CD4-positive, alpha-beta T cell (primary cell): ENCODE measurements around the gene MACROD2. TPM values are rescaled to one million over a fixed set of nuclear protein-coding genes. Genes with fewer than 3 reads are reported as not detected.

Source experiments
- ATAC-seq: fragments of 200-7000 bp; cut with Tn5 transposase; one replicate; pipeline ENCODE4 v1.10.0; 2022; ENCODE audit warnings: mild to moderate bottlenecking; ENCODE audit not compliant: poor library complexity
- CTCF ChIA-PET: fragments of 350-600 bp; sonication (Branson Sonifier 250); formaldehyde crosslinking; loops from one replicate; lab custom pipeline; 2021; ENCODE audit warnings: antibody characterized with exemption, inconsistent platforms; lab: Charles Lee
- POLR2A ChIA-PET: fragments of 350-600 bp; sonication (Branson Sonifier 250); formaldehyde crosslinking; loops from one replicate; lab custom pipeline; 2021; ENCODE audit warnings: antibody characterized with exemption, inconsistent platforms; lab: Charles Lee
- DNase-seq, 14 experiments: peaks; one replicate each; pipeline ENCODE4 v3.0.0-alpha.2; 2013 to 2020; ENCODE audit warnings: mixed read lengths in 2 of 14
- H3K27ac ChIP-seq, 2 donors: one replicate each; pipeline versions ENCODE4 v1.5.1 to v1.7.0; 2013; ENCODE audit warnings: low read length in 2 of 2, low read depth in 1 of 2, mild to moderate bottlenecking in 1 of 2
- H3K27me3 ChIP-seq, 2 experiments: 1 replicate in 1 of 2; 2 replicates in 1 of 2; pipeline versions ENCODE4 v1.6.1 to v1.7.0; 2013; ENCODE audit warnings: low read length in 2 of 2, control low read depth in 1 of 2, mild to moderate bottlenecking in 1 of 2, moderate library complexity in 1 of 2; ENCODE audit not compliant: insufficient read depth in 2 of 2, control insufficient read depth in 1 of 2
- H3K36me3 ChIP-seq: one replicate; pipeline ENCODE4 v1.6.1; 2013; ENCODE audit warnings: low read length, control low read depth; ENCODE audit not compliant: insufficient read depth
- H3K4me1 ChIP-seq: one replicate; pipeline ENCODE4 v1.6.1; 2013; ENCODE audit warnings: low read length, control low read depth; ENCODE audit not compliant: insufficient read depth
- H3K4me3 ChIP-seq: one replicate; pipeline ENCODE4 v1.5.1; 2013; ENCODE audit warnings: mild to moderate bottlenecking, low read length, moderate library complexity
- H3K9me3 ChIP-seq, 2 experiments: 1 replicate in 1 of 2; 2 replicates in 1 of 2; pipeline versions ENCODE4 v1.6.1 to v1.7.0; 2013; ENCODE audit warnings: low read length in 2 of 2, mild to moderate bottlenecking in 2 of 2, control low read depth in 1 of 2, moderate library complexity in 1 of 2; ENCODE audit not compliant: control insufficient read depth in 1 of 2, insufficient read depth in 1 of 2
- H3K27ac Mint-ChIP-seq: one replicate; pipeline ENCODE4 v1.8.0; 2020; ENCODE audit warnings: mixed read lengths
- H3K27me3 Mint-ChIP-seq: one replicate; pipeline ENCODE4 v1.8.0; 2021; ENCODE audit warnings: mixed read lengths
- H3K36me3 Mint-ChIP-seq: one replicate; pipeline ENCODE4 v1.8.0; 2021; ENCODE audit warnings: low read depth, mixed read lengths
- H3K4me1 Mint-ChIP-seq: one replicate; pipeline ENCODE4 v1.8.0; 2021; ENCODE audit warnings: low read depth, mixed read lengths
- H3K4me3 Mint-ChIP-seq: one replicate; pipeline ENCODE4 v1.8.0; 2020; ENCODE audit warnings: mild to moderate bottlenecking, mixed read lengths
- H3K9me3 Mint-ChIP-seq: one replicate; pipeline ENCODE4 v1.8.0; 2020; ENCODE audit warnings: mixed read lengths
- intact Hi-C, 2 experiments: fragments of 100-400 bp; cut with DNase I in 1 of 2; cut with micrococcal nuclease in 1 of 2; formaldehyde crosslinking; loops; one replicate each; pipeline versions ENCODE4 v1.15.1 to v1.9.0; 2023 to 2025; cut with DNase I, micrococcal nuclease
- total RNA-seq, 174 experiments: library from RNA in 2 of 174; stranded (reverse) in 2 of 174; gene quantifications; one replicate each; pipeline ENCODE4 v1.2.3 and lab custom pipeline; 2021 to 2026
- TF ChIP-seq, protein P1 (sequence below): fragments of 200-600 bp; IDR thresholded peaks from one replicate; pipeline ENCODE4 v1.8.0; 2022; ENCODE audit warnings: antibody characterized with exemption, mild to moderate bottlenecking

The MACROD2 gene
- total RNA-seq, 2 experiments from 2014 or later = not detected

DNA sequence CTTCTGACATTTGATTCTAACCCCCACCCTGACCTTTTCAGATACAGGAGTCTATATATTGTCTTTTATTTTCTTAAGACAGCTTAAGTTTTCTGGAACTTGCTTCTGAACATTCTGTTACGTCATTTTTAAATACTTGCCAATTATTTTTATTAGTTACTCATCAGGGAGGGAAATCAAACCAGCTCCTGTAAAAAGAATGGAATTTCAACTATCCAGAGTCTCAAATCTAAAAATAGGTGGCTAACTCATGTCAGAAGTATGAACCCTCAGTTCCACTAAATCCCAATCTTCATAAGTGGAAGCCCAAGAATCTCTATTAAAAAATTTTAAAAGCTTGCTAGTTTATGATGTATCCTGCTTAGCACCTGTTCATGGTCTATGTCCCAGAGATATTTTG, 1677.9 kb downstream of the MACROD2 start:
- H3K4me1 Mint-ChIP-seq = no peaks in the 10 kb centered on the region
- Histone ChIP-seq H3K9me3 (peaks cover 0 to 10% of the 10 kb centered on the region in 2 experiments), H3K4me1 (no peaks in the 10 kb centered on the region), H3K36me3 (no peaks in the 10 kb centered on the region), H3K27me3 (no peaks in the 10 kb centered on the region), H3K4me3 (no peak overlapping the region), H3K27ac (no peak overlapping the region)
- no peaks in the 10 kb centered on the region for H3K36me3 Mint-ChIP-seq
- H3K27ac Mint-ChIP-seq = no peak overlapping the region
- POLR2A ChIA-PET = no interaction called here
- CTCF ChIA-PET = no interaction called here
- no peak overlapping the region for H3K4me3 Mint-ChIP-seq
- ATAC-seq = no peak
- intact Hi-C loops = no loop called here
- no peaks in the 10 kb centered on the region for H3K27me3 Mint-ChIP-seq
- DNase-seq = no peak
- peaks cover 8% of the 10 kb centered on the region for H3K9me3 Mint-ChIP-seq
- TF ChIP-seq, protein P1, sequence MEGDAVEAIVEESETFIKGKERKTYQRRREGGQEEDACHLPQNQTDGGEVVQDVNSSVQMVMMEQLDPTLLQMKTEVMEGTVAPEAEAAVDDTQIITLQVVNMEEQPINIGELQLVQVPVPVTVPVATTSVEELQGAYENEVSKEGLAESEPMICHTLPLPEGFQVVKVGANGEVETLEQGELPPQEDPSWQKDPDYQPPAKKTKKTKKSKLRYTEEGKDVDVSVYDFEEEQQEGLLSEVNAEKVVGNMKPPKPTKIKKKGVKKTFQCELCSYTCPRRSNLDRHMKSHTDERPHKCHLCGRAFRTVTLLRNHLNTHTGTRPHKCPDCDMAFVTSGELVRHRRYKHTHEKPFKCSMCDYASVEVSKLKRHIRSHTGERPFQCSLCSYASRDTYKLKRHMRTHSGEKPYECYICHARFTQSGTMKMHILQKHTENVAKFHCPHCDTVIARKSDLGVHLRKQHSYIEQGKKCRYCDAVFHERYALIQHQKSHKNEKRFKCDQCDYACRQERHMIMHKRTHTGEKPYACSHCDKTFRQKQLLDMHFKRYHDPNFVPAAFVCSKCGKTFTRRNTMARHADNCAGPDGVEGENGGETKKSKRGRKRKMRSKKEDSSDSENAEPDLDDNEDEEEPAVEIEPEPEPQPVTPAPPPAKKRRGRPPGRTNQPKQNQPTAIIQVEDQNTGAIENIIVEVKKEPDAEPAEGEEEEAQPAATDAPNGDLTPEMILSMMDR = no peak

- POLR2A ChIA-PET = no interaction called here
- peaks cover 8% of the 10 kb centered on the region for H3K9me3 Mint-ChIP-seq
Measured at GRCh38 chr20:15674253-15675060, 1679.1 kb downstream of the MACROD2 start.

GRCh38 chr20:15675061-15675514, 1679.8 kb downstream of the MACROD2 start:
- H3K9me3 Mint-ChIP-seq = peaks cover 8% of the 10 kb centered on the region

More at GRCh38 chr20:15674253-15675060, 1679.1 kb downstream of the MACROD2 start:
- TF ChIP-seq, protein P1 = no peak
- no peaks in the 10 kb centered on the region for H3K27me3 ChIP-seq
- DNase-seq (no peak), ATAC-seq (no peak)
- H3K27ac ChIP-seq = no peak overlapping the region
- H3K4me1 Mint-ChIP-seq = no peaks in the 10 kb centered on the region
- H3K4me3 Mint-ChIP-seq = no peak overlapping the region
- CTCF ChIA-PET = no interaction called here
- intact Hi-C loops = no loop called here
- no peaks in the 10 kb centered on the region for H3K36me3 Mint-ChIP-seq
- no peaks in the 10 kb centered on the region for H3K36me3 ChIP-seq
- H3K4me3 ChIP-seq = no peak overlapping the region
- no peaks in the 10 kb centered on the region for H3K4me1 ChIP-seq
- H3K27ac Mint-ChIP-seq = no peak overlapping the region
- peaks cover 0 to 11% of the 10 kb centered on the region in 2 experiments for H3K9me3 ChIP-seq
- H3K27me3 Mint-ChIP-seq = no peaks in the 10 kb centered on the region

More at GRCh38 chr20:15675061-15675514, 1679.8 kb downstream of the MACROD2 start:
- DNase-seq = no peak
- CTCF ChIA-PET = no interaction called here
- Histone ChIP-seq H3K27me3 (no peaks in the 10 kb centered on the region), H3K36me3 (no peaks in the 10 kb centered on the region), H3K4me1 (no peaks in the 10 kb centered on the region), H3K4me3 (no peak overlapping the region), H3K27ac (no peak overlapping the region), H3K9me3 (peaks cover 0 to 11% of the 10 kb centered on the region in 2 experiments)
- Mint-ChIP-seq H3K27me3 (no peaks in the 10 kb centered on the region), H3K36me3 (no peaks in the 10 kb centered on the region), H3K27ac (no peak overlapping the region), H3K4me3 (no peak overlapping the region), H3K4me1 (no peaks in the 10 kb centered on the region)
- no peak for ATAC-seq
- TF ChIP-seq, protein P1 = no peak
- POLR2A ChIA-PET = no interaction called here
- intact Hi-C loops = no loop called here
